HepG2 (cell line): ENCODE data around the gene MAPKAPK3. TPM values are rescaled to one million over a fixed set of nuclear protein-coding genes. Genes with fewer than 3 reads are reported as not detected.

Source experiments
- HNF4G ChIP-seq, 2 experiments: sonication (generic) in 1 of 2; formaldehyde crosslinking in 1 of 2; IDR thresholded peaks; 2 replicates each; pipeline versions ENCODE4 v1.4.0 to v1.6.1; 2011 to 2020; ENCODE audit warnings: borderline replicate concordance in 2 of 2, low read depth in 2 of 2, mild to moderate bottlenecking in 2 of 2, low read length in 1 of 2, missing genetic modification reagents in 1 of 2, moderate library complexity in 1 of 2
- NCOA1 ChIP-seq: sonication (generic); formaldehyde crosslinking; IDR thresholded peaks from 2 replicates; pipeline ENCODE4 v1.9.0; 2021; ENCODE audit warnings: missing genetic modification reagents
- NFE2L2 ChIP-seq: fragments of 150-350 bp; IDR thresholded peaks from 2 replicates; pipeline ENCODE4 v1.6.1; 2014; ENCODE audit warnings: low read length
- PAF1 ChIP-seq: IDR thresholded peaks from 2 replicates; pipeline ENCODE4 v1.6.1; 2016; ENCODE audit warnings: missing genetic modification reagents, missing compliant biosample characterization
- RXRA ChIP-seq: sonication (generic); formaldehyde crosslinking; IDR thresholded peaks from 2 replicates; pipeline ENCODE4 v1.5.1; 2020; ENCODE audit warnings: missing genetic modification reagents
- SAP130 ChIP-seq: IDR thresholded peaks from 2 replicates; pipeline ENCODE4 v1.6.1; 2016; ENCODE audit warnings: low read depth
- TEAD2 ChIP-seq: sonication (generic); formaldehyde crosslinking; IDR thresholded peaks from 2 replicates; pipeline ENCODE4 v1.9.0; 2021; ENCODE audit warnings: missing genetic modification reagents
- TOPORS ChIP-seq: sonication (generic); formaldehyde crosslinking; IDR thresholded peaks from 2 replicates; pipeline ENCODE4 v1.8.0; 2023; ENCODE audit warnings: mild to moderate bottlenecking, missing genetic modification reagents
- ZNF251 ChIP-seq: sonication (generic); formaldehyde crosslinking; IDR thresholded peaks from 2 replicates; pipeline ENCODE4 v1.9.0; 2021; ENCODE audit warnings: mild to moderate bottlenecking, missing genetic modification reagents
- ZNF256 ChIP-seq: sonication (generic); formaldehyde crosslinking; conservative IDR thresholded peaks from 2 replicates; pipeline ENCODE4 v1.4.0; 2020; ENCODE audit warnings: missing genetic modification reagents
- ZNF280D ChIP-seq: sonication (generic); formaldehyde crosslinking; IDR thresholded peaks from 2 replicates; pipeline ENCODE4 v1.5.1; 2020; ENCODE audit warnings: mild to moderate bottlenecking, missing genetic modification reagents
- ZNF281 ChIP-seq: sonication (generic); formaldehyde crosslinking; IDR thresholded peaks from 2 replicates; pipeline ENCODE4 v1.4.0; 2020; ENCODE audit warnings: missing genetic modification reagents, borderline replicate concordance
- ZNF282 ChIP-seq: fragments of 450-650 bp; IDR thresholded peaks from 2 replicates; pipeline ENCODE4 v1.6.1; 2018; ENCODE audit not compliant: partially characterized antibody
- ZNF792 ChIP-seq: IDR thresholded peaks from 2 replicates; pipeline ENCODE4 v1.6.1; 2016
- polyA plus RNA-seq, 8 experiments: library from polyadenylated mRNA; depleted of rRNA in 3 of 8; stranded (reverse) in 7 of 8; unstranded in 1 of 8; fragments of >200 nt; fragmentation: Illumina TruSeq in 4 of 8; extraction: Trizol in 4 of 8; gene quantifications; 2 replicates each; pipeline versions ENCODE4 v1.2.1 to v1.2.3, GENCODE V29; 2011 to 2016; ENCODE audit warnings: low read depth in 4 of 8, missing spikeins in 1 of 8, mixed read lengths in 1 of 8; ENCODE audit not compliant: insufficient read depth in 1 of 8
- total RNA-seq, 5 experiments: library from RNA; depleted of rRNA; stranded (reverse); fragments of >200 nt; fragmentation: Illumina TruSeq; extraction: Trizol; gene quantifications; 2 replicates each; pipeline ENCODE4 v1.2.3, GENCODE V29; 2016; ENCODE audit warnings: low read depth in 1 of 5
- TF ChIP-seq, protein P1 (sequence below): sonication (generic); formaldehyde crosslinking; IDR thresholded peaks from 2 replicates; pipeline ENCODE4 v1.5.1; 2020; ENCODE audit warnings: mild to moderate bottlenecking, missing genetic modification reagents, moderate library complexity
- TF ChIP-seq, protein P2 (sequence below): sonication (generic); formaldehyde crosslinking; IDR thresholded peaks from 2 replicates; pipeline ENCODE4 v1.4.0; 2020; ENCODE audit warnings: mild to moderate bottlenecking, low read depth, missing genetic modification reagents

Gene MAPKAPK3
- total and polyA plus RNA-seq, 2 of the 13 experiments (the other 11 are each of a cell fraction or from before 2014, with no cell fraction given): 39.9 to 41.2 TPM

DNA sequence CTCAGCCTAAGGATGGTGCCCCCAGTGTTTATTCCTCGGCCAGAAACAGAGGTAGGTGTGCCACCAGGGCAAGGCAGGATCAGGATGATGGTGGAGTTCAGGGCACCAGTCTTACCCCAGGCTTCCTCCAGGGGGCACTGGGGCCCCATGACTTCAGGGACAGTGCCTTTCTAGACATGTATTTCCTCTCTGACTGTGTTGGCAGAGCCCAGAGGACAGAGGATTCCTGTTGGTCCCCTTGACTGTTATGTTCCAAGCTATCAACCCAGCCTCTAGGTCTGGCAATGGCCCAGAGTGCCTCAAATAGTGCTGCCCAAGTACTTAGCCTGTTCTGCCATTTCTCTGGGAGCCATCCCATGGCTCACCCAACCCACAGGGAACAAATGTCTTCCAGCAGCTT is 44.8 kb upstream of the MAPKAPK3 start (continued):
- TF ChIP-seq ZNF256 (CRISPR knock-in tag) (no peak), PAF1 (CRISPR knock-in tag) (no peak), ZNF281 (CRISPR knock-in tag) (no peak), TEAD2 (CRISPR knock-in tag) (no peak), NCOA1 (CRISPR knock-in tag) (no peak), SAP130 (CRISPR knock-in tag) (peak; percentile 38; the same call in 1 of the 2 replicates), NFE2L2 (no peak), ZNF251 (no peak), ZNF282 (no peak), TOPORS (no peak), RXRA (CRISPR knock-in tag) (peak; percentile 21; the same call in 1 of the 2 replicates), HNF4G (IDR thresholded peaks at IDR 0.05; ENCODE audit: borderline replicate concordance, low read depth, low read length) (no peak), HNF4G (CRISPR knock-in tag; IDR thresholded peaks at IDR 0.05; ENCODE audit: borderline replicate concordance, low read depth) (no peak), ZNF280D (CRISPR knock-in tag) (no peak), ZNF792 (CRISPR knock-in tag) (peak; percentile 54; the same call in 1 of the 2 replicates)
- TF ChIP-seq, protein P1, sequence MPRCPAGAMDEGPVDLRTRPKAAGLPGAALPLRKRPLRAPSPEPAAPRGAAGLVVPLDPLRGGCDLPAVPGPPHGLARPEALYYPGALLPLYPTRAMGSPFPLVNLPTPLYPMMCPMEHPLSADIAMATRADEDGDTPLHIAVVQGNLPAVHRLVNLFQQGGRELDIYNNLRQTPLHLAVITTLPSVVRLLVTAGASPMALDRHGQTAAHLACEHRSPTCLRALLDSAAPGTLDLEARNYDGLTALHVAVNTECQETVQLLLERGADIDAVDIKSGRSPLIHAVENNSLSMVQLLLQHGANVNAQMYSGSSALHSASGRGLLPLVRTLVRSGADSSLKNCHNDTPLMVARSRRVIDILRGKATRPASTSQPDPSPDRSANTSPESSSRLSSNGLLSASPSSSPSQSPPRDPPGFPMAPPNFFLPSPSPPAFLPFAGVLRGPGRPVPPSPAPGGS: no peak; the same call in 1 of the 2 replicates
- TF ChIP-seq, protein P2, sequence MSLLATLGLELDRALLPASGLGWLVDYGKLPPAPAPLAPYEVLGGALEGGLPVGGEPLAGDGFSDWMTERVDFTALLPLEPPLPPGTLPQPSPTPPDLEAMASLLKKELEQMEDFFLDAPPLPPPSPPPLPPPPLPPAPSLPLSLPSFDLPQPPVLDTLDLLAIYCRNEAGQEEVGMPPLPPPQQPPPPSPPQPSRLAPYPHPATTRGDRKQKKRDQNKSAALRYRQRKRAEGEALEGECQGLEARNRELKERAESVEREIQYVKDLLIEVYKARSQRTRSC (CRISPR knock-in tag): no peak
